ENCODE measurements around the gene STT3A. TPM values are rescaled to one million over a fixed set of nuclear protein-coding genes. Genes with fewer than 3 reads are reported as not detected.

Gene STT3A
- total and polyA plus RNA-seq, 2 of the 13 experiments (the other 11 are each of a cell fraction or from before 2014, with no cell fraction given), result 229 to 319 TPM

- TF ChIP-seq ZNF407 (CRISPR knock-in tag; IDR thresholded peaks at IDR 0.05; ENCODE audit: not compliant biosample characterization) (peak; percentile 82), ZBTB2 (CRISPR knock-in tag; IDR thresholded peaks at IDR 0.05; ENCODE audit: low read depth) (peak; percentile 87), ZNF576 (CRISPR knock-in tag; IDR thresholded peaks at IDR 0.05) (no peak), ZNF770 (CRISPR knock-in tag; IDR thresholded peaks at IDR 0.05) (0 out of 2 replicates have a peak, but pooled peaks have one; percentile 35), ZNF775 (CRISPR knock-in tag; IDR thresholded peaks at IDR 0.05; ENCODE audit: borderline replicate concordance) (0 out of 2 replicates have a peak, but pooled peaks have one; percentile 34), CCAR2 (optimal IDR thresholded peaks at IDR 0.05; ENCODE audit: low read depth, low read length) (no peak), ZNF101 (CRISPR knock-in tag; IDR thresholded peaks at IDR 0.05; ENCODE audit: borderline replicate concordance, low read depth) (no peak; the same call in 1 of the 2 replicates), TCF12 (IDR thresholded peaks at IDR 0.05) (no peak), TCF12 (CRISPR knock-in tag; IDR thresholded peaks at IDR 0.05) (peak; percentile 49; the same call in 1 of the 2 replicates), TIGD3 (CRISPR knock-in tag; IDR thresholded peaks at IDR 0.05; ENCODE audit: borderline replicate concordance) (peak; percentile 47; the same call in 1 of the 2 replicates), TRIM24 (CRISPR knock-in tag; IDR thresholded peaks at IDR 0.05) (no peak), STAT5B (CRISPR knock-in tag; IDR thresholded peaks at IDR 0.05) (no peak), MAFG (CRISPR knock-in tag; IDR thresholded peaks at IDR 0.05) (no peak; the same call in 1 of the 2 replicates), FLYWCH1 (CRISPR knock-in tag; IDR thresholded peaks at IDR 0.05) (peak; percentile 45; the same call in 1 of the 2 replicates), JARID2 (CRISPR knock-in tag; IDR thresholded peaks at IDR 0.05; ENCODE audit: insufficient replicate concordance) (peak; percentile 33)
Measured at GRCh38 chr11:125625630-125626287, 33.1 kb downstream of the STT3A start (continued).
